NCI-H82 (cell line): ENCODE data around the gene CPAMD8.
"Not testable (repeated sequence)": the region's sequence is repeated elsewhere in the genome, so short reads cannot be mapped to it uniquely, and the experiment has no call there.

Experiments
- DNase-seq: peaks from one replicate; lab custom pipeline; 2025; lab: John Stamatoyannopoulos, UW

The CPAMD8 gene

GRCh38 chr19:16945762-16946465 lies 80.7 kb downstream of the CPAMD8 start:
- no peak for DNase-seq

GRCh38 chr19:16945364-16945714 lies 81.3 kb downstream of the CPAMD8 start:
- DNase-seq, result no peak

- DNase-seq, result no peak
Measured at GRCh38 chr19:16944626-16945363, 81.8 kb downstream of the CPAMD8 start.

- DNase-seq, result no peak
Measured at GRCh38 chr19:16943942-16944625, 82.5 kb downstream of the CPAMD8 start.

- not testable (repeated sequence) for DNase-seq
Measured at GRCh38 chr19:16943090-16943489, 83.5 kb downstream of the CPAMD8 start.

- DNase-seq, result no peak
Measured at GRCh38 chr19:16942583-16942982, 84.0 kb downstream of the CPAMD8 start.

GRCh38 chr19:16940626-16941025 lies 86.0 kb downstream of the CPAMD8 start:
- DNase-seq, result no peak

- not testable (repeated sequence) for DNase-seq
Measured at GRCh38 chr19:16940063-16940462, 86.5 kb downstream of the CPAMD8 start.

- DNase-seq, result no peak
Measured at GRCh38 chr19:16938211-16938610, 88.4 kb downstream of the CPAMD8 start.

- not testable (repeated sequence) for DNase-seq
Measured at GRCh38 chr19:16937796-16938195, 88.8 kb downstream of the CPAMD8 start.

- no peak for DNase-seq
Measured at GRCh38 chr19:16936901-16937300, 89.7 kb downstream of the CPAMD8 start.

- no peak for DNase-seq
Measured at GRCh38 chr19:16934489-16934888, 92.1 kb downstream of the CPAMD8 start.

GRCh38 chr19:16931306-16931705 lies 95.3 kb downstream of the CPAMD8 start:
- no peak for DNase-seq

- DNase-seq, result no peak
Measured at GRCh38 chr19:16930753-16931152, 95.9 kb downstream of the CPAMD8 start.

GRCh38 chr19:16928916-16929315 lies 97.7 kb downstream of the CPAMD8 start:
- DNase-seq, result no peak

- no peak for DNase-seq
Measured at GRCh38 chr19:16928351-16928750, 98.3 kb downstream of the CPAMD8 start.

GRCh38 chr19:16927883-16928282 lies 98.7 kb downstream of the CPAMD8 start:
- no peak for DNase-seq

- DNase-seq, result no peak
Measured at GRCh38 chr19:16922949-16923348, 103.7 kb downstream of the CPAMD8 start.

GRCh38 chr19:16922592-16922934 lies 104.0 kb downstream of the CPAMD8 start:
- DNase-seq, result no peak

- DNase-seq, result no peak
Measured at GRCh38 chr19:16921766-16922591, 104.6 kb downstream of the CPAMD8 start.

- no peak for DNase-seq
Measured at GRCh38 chr19:16920816-16921529, 105.6 kb downstream of the CPAMD8 start.

- DNase-seq, result no peak
Measured at GRCh38 chr19:16919496-16919895, 107.1 kb downstream of the CPAMD8 start.
